Stimulated activated CD4-positive, alpha-beta T cell treated with anti-CD3 and anti-CD28 coated beads, Interleukin-15, amount 100 ng/mL, for 48 hours (primary cell): ENCODE results near the gene CHMP2A.
A peak's percentile ranks its signal among the peaks of the same experiment; 100 is the strongest.

Source experiments
- DNase-seq, 2 donors: peaks; one replicate each; pipeline ENCODE4 v3.0.0-alpha.2; 2020; ENCODE audit warnings: low read depth in 2 of 2

Gene CHMP2A

DNA sequence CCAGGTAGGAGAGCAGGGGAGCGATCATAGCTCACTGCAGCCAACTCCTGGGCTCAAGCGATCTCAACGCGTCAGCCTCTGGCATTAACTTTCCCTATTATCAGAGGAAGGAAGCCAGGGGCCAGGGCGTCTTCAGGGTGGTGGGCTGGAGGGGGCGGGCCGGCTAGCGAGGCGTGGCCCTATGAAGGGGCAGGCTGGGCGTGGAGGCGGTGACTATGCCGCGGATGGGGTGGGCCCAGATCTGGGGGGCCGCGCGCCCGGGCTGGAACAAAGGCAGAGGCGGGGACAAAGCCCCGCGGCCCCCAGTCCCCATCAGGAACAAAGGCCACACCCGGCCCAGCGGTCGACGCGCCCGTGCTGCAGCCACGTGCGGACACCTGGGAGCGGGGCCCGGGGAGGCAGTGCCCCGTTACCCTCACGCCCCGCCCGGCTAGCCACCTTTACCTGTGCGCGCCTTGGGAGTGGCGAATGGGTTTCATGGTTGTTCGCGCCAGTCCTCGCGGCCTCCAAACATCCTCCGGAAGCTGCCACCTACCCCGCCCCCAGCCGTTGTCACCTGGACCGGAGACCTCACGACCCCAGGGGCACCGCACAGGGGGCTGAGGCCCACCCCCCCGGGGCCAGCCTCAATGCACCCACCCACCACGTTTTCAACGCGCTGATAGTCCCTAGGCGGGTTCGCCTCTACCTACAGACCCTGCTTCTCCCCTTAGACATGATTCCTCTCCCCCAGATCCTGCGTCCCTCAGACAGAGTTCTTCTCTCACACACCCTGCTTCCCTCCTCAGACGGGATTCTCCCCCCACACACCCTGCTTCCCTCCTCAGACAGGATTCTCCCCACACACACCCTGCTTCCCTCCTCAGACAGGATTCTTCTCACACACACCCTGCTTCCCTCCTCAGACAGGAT is 16.4 kb downstream of the CHMP2A start:
- peak in 1 of 2 donors; percentile 29 for DNase-seq

DNA sequence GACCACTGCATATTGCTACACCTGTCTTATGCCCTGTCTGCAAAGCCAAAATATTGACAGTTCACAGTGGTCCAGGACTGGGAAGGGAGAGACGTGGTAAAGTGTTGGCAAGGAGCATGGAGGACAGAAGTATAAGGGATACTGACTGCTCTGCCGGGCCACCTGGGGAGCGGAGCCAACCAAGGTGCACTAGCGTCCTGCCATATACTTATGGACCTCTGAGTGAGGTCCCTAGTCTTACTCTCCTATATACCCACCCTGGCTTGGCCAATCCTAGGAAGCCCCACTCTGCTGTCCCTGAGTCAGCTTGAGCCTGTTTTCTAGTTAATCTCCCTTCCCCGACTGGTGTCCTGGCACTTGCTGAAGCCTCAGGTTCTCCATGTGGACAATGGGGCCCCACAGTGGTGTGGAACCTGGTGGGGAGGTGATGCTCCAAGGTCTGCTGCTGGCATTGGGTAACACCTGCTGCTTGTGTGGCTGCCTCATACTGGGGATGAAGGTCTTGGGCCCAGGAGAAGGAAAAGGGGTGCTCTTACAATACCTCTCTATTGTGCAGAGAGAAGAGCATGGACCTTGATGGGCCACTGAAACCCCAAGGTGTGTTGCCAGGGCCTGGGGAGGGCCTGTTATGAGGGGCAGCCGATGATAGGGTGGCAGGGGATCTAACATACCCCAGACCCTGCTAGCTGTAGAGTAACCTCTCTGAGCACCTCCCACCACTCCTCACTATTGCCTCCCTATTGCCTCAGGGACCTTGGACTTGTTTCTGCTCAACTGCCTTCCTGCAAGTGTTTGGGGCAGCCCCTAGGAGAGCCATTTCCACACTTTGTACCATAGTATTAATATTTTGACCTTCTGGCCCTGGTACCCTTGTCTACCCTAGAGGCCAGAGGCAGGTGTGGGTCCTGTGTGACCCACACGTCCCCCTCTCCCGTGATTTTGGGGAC is 17.8 kb downstream of the CHMP2A start:
- DNase-seq, result no peak

DNA sequence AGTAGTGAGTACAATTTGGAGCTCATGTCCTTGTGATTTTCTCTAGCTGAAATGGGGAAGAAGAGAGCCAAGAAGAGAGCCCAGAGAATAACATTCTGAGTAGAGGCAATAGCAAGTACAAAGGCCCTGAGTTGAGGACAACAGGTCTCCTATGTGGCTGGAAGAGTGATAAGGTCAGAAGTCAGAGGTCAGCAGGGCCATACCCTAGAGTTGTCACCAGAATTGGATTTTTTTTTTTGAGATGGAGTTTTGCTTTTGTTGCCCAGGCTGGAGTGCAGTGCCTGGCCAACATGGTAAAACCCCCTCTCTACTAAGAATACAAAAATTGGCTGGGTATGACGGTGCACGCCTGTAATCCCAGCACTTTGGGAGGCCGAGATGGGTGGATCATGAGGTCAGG is 19.0 kb downstream of the CHMP2A start:
- DNase-seq, result no peak

DNA sequence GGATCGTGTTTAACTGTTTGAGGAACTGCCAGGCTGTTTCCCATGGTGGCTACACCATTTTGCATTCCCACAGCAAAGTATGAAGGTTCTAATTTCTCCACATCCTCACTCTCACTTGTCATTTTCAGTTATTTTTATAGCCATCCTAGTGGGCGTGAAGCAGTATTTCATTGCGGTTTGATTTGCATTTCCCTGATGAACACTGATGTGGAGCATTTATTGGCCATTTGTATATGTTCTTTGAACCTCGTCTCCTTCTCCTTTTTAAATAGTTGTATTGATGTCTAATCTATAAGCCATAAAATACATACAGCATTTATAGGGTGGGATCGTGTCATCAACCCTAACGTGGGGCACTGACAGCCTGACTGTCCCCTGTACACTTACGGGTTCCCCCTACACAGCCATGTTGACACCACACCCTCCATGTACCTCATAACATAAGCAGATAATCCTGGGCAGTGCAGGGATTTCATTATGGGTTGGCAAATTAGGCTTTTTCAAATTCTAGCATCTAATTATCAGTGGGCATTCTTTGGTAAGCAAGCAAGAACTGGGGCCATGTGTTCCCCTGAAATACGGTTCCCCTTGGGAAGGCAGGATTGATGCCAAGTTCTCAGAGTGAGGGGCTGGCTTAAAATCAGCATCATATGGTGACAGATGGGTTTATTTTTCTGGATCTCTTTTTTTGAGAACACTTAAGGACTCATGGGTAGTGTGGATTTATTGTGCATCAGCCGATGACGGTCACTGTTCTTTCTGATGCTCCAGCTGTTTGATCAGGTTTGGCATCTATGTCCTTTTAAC is 23.7 kb downstream of the CHMP2A start:
- DNase-seq, result no peak

DNA sequence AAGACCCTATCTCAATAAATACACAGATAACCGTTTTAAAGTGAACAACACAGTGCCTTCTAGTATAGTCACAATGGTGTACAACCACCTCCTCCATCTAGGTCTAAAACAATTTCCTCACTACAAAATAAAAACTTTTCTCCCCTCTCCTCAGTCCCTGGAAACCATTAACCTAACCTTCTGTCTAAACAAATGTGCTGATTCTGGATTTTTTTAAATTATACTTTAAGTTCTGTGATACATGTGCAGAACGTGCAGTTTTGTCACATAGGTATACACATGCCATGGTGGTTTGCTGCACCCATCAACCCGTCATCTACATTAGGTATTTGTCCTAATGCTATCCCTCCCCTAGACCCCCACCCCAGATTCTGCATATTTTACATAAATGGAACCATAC is 25.5 kb downstream of the CHMP2A start:
- DNase-seq, result no peak

DNA sequence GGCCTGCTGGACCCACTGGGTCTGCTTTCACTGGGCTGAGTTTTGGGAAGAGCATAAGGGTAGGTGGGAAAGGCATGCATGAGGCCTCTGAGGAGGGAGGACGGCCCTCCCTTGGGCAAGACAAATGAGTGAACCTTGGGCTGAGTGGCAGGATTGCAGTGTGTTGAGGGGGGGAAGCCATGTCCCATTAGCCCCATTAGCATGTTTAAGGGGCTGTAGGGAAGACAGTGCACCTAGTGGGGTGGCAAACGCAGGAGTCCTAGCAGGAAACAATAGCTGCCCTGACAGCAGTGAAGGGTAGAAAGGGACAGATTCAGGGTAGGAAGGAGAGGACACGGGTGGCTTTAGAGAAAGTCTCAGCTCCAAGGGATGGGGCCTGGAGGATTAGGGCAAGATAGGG is 32.2 kb downstream of the CHMP2A start:
- DNase-seq, result no peak

DNA sequence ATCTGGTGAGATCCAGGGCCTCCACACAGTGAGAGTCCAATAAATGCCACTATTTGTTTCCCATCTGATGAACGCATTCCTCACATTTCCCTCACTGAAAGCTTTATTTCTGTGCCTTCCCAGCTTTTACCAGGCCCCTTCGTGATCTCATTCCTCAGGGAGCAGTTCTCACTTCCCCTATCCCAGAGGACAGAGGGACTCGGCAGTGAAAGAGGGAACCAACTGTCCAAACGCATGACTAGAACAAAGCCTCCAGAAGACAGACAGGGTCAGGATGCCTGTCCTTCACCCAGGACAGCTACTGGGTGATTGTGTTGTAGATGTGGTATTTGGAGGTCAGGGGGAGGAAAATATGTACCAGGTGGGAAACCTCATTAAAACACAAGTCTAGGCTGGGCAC is 33.3 kb downstream of the CHMP2A start:
- DNase-seq, result no peak

DNA sequence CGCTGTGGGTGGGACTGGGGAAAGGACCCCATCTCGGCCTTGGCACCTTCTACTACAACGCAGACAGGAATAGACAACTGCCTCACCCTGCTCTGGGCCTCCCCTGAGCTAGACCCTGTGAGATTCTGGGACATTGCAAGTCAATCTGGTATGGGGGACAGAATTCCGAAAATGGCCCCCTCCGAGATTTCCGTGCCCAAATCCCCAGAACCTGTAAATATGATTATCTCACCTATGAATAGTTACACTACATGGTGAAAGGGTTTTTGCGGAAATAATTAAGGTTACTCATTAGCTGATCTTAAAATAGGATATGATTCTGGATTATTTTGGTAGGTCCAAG is 34.7 kb downstream of the CHMP2A start:
- no peak for DNase-seq

DNA sequence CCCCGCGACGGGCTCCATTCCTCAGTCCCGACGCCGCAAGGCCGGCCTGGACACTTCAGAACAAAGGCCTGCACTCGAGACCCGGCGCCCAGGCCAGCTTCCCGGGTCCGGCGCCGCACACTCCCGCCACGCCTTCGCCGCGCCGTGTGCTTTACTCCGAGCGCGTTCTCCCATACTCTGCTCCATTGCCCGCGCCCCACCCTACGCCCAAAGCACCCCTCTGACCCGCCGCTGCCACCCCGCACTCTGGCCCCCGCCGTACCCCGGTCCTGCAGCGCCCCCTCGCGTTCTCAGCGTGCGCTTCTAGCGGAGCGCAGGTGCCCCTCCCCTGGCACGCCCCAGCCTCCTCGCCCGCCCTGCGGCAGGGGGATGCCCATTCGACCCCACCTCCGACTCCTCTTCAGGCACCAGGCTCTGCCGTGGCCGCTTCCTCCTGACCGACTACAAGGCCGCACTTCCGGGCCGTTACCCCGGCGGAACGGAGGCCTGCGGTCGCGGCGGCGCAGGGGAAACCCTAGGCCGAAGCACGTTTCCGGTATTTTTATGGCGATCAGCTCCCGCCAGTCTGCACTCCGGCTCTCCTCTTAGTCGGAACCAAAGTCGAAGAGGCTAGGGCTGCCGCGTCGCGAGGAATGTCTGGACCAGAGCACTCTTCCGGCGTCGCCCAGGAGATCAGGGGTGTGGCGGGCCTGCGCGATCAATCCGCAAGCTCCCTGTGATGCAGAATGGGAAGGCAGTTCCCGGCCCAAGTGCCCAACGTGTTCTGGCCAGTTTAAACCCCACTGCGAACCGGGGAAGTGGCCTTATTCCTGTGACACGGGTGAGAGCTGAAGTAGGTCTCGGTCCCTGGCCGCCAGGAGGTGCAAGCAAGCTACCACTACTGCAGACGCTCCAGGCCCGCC is 35.3 kb downstream of the CHMP2A start, which contains the start of gene ZBTB45:
Gene ZBTB45, minus strand, starts transcription at position 456 of the 902 bp plus-strand sequence. CDS start 2,137 bp downstream, outside the sequence.
- DNase-seq, result peak; percentile 88 to 90

DNA sequence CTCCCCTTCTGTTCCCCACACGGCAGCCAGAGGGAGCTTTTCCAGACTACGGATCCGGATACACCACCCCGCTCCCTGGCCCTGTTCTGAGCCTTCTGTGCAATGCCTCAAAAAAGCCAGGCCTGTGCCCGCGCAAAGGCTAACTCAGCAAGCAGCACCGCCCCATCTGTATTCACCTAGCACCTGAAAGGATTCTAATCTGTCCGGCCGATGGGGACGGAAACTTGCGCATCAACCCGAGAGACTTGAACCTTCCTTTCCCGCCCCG is 35.9 kb downstream of the CHMP2A start:
- DNase-seq, result peak in 1 of 2 donors; percentile 47

DNA sequence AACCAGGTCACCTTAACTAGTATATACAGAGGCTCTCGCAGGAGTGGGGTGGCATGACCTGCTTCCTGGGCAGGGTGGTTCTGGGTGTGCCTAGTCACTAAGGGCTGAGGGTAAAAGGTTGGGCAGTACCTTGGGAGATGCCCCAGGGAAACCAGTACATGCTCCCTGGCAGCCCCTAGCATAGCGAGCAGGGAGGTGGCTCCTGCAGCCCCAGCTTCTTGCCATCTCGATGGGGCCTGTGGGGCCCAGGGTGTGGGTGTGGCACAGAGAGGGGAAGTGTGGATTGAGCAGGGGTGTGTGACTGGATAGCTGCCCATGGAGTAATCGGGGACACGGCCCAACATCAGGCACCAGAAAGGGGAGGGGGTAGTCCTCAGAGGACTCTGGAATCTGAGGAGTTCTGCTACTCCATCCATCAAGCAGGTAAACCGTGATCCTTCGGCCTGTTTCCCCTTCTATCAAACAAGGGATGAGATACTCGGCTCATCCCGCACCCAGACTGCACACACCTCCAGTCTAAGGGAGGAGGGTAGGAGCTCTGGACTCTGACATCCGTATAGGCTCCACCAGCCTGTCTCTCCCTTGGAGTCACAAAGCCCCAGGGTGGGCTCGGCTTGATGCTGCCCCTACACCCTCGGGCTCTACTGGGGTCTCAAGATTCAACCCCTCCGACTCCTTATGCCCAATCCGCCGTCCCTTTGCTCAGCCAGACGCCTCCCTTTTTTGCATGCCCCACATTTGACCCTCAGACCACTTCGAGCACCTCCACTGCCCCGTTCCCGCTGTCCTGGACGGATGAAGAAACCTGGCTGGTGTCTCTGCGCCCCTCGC is 36.4 kb downstream of the CHMP2A start:
- no peak for DNase-seq

DNA sequence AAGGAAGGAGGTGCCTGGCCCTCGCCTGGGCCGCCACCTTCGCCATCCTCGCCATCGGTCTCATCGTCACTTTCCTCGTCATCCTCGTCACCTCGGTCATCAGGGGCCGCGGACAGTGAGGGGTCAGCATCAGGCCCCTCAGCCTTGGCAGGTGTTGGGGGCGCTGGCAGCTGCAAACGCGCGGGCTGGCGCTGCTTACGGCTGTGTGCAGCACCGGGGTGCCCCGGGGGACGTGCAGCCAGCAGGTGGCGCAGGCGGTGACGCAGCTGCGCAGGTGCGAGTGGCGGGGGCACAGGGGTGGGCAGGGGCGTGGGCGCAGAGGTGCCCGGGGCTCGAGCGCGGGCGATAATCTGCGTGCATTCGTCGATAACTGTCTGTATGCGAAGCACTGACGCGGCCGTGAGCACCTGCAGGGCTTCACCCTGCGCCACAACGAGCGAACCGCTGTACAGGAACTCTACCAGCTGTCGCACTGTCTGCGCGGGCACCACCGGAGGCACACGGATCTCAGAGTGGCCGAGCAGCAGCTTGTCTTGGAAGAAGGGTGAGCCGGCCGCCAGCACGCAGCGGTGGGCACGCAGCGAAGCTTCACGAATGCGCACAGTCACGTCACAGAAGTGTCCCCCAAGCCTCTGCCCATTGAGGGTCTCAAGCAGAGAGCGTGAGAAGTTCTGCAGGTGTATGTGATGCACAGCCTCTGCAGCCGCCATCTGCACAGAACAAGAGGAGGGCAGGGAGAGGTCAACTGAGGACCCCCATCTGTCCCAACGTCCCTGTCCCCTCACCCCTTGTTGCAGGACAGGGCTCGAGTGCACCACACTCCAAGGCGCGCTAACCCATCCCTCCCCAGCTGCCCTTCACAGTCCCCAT is 37.7 kb downstream of the CHMP2A start:
- no peak for DNase-seq

DNA sequence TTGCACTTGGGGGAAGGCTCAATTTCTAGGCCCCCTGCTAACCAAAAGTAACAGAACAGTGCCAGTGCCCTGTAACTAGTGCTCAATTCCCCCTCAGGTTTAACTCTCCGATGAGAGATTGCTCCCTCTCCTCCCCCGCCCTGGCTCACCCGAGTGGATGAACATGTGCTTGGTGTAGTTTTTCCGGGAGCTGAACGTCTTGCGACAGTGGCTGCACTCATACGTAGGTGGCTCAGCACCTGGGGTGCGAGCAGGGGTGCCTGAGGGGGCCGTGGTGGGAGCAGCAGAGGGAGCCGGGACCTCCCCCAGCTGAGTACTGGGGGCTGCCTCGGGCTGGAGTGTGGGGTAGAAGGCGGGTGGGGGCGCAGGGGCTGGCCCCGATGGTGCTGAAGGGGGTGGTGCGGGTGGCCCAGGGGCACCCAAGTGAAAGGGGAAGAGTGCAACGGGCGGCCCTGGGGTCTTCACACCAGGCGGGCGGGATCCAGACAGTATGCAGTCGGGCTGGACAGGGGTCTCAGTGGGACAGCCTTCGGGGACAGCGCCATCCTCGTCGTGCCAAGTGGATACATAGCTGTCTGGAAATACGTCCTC is 38.6 kb downstream of the CHMP2A start:
- DNase-seq, result no peak

DNA sequence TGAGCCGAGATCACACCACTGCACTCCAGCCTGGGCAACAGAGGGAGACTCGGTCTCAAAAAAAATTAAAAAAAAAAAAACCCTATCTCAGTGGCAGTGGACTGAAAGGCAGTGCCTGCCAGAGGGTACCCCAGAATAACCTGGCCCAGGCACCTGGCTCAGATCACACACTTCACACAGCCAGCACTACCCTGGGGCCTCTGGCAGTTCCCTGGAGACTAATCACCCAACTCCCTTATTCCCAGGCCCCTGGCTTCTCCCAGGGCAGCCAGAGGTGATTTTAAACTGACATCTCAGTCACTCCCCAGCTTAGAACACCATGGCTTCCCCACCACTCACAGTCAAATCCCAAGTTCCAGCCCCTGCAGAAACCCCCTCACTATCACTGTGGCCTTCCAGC is 39.6 kb downstream of the CHMP2A start:
- DNase-seq, result no peak

DNA sequence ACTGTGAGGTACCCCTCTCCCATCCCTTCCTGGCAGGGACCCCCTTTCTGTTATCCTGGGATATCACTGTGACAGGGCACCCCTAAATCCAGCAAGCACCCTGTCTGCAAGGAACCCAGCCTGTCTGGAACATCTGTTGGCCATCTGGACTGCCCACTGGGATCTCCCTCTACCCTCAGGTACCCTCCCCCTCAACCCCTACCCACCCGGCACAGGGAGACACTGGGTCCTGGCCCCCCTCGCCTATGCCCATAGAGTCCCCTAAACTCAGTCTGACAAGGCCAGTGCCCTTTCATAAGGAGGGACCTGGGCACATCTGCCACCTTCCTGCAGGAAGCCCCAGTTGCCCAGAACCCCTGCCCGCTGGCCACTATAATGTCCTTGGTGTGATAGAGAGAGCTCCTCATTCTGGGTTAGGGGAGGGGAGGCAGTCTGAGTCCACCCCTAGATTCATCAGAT is 40.3 kb downstream of the CHMP2A start:
- DNase-seq, result no peak

DNA sequence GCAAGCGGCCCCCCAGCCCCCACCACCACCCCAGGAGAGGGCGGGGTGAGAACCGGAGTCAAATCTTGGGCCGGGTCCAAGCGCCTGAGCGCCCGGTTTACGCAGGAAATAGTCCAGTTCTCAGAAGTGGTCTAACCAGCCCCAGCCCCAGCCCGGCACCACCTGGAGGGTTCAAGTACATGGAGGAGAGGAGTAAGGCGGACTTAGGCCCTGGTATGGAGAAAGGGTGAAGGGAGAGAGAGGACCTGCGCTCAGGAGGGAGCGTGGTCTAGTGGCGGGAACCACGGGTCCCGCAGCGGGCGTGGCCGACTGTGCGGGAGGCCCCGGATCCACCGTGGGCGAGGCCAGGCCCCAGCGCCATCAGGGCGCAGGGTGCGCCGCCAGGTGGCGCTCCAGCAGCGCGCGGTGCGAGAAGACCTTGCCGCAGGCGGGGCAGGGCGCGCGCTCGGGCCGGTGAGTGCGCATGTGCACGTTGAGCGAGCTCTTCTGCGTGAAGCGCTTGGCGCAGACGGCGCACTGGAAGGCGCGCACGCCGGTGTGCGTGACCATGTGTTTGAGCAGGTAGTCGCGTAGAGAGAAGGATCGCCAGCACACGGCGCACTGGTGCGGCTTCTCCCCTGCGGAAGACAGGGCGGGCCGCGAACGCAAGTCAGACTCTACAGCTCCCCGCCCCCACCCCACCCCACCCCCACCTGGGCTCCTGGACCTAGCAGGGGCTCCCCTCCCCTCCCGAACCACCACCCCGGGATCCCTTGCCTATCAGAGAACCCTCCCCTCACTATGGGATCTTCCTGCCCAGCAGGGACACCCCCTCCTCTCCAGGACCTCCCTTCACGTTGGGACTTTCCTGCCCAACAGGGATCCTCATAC is 41.0 kb downstream of the CHMP2A start:
- peak; percentile 93 to 97 for DNase-seq

DNA sequence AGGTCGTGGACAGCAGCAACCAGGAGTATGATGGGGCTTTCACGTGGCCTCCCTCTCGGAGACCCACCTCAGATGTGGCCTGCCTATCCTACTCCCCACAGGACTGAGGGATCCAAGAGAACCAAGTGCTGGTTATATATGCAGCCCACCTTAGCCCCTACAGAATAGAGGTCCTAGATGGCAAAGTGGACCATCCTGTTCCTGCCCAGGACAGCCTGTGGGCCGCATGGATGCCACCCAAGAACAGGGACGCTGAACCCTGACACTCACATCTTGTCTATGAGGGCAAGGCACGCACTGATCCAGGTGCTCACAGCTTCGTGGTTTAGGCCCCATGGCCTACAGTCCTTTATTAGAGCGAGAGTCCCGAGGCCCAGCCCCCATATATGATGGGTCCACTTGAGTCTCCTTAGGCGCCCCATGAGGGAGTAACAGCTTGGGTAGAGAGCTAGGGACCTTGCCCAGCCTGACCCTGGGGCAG is 41.7 kb downstream of the CHMP2A start:
- no peak for DNase-seq
